ENCODE results near the gene LMNTD2. TPM values are rescaled to one million over a fixed set of nuclear protein-coding genes. Genes with fewer than 3 reads are reported as not detected.

The LMNTD2 gene
- total and polyA plus RNA-seq, 2 of the 13 experiments (the other 11 are each of a cell fraction or from before 2014, with no cell fraction given), result 1.1 to 3.1 TPM

DNA sequence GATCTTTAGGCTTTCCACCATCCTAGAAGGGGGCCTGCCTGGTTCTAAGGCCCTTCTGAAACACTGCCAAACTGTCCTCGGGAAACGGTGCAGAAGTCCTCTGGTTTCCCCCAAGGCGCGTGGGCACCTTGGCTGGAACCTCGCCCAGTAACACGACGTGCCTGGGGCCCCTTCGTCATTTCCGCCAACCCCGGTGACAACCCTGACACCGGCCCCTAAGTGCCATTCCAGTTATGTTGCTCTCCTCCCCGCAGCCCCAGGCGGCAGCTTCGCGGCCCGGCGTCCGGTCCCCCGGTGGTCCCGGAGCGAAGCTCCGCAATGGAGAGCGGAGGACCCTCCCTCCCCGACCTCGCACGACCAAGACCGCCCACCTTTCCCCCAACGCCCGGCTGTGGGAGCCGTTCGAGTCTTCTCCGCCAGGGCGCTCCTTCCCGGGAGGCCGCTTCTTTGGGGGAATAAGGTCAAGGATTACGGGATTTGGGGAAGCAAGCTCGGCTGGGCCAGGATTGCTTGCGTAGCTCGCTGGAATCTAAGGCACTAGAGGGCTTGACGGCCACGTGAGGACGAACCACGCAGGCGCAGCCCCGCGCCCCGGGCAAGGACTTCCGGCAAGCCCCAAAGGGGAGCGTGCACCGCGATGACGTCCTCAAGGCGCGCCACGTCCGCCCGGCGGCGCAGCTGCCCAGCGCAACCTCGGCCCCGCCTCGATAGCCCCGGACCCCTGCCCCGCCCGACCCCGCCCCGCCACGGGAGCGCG lies 54.1 kb downstream of the LMNTD2 start (continued):
- TF ChIP-seq ZNF280D (CRISPR knock-in tag; IDR thresholded peaks at IDR 0.05), result no peak
- peak; percentile 87; the same call in 1 of the 2 replicates for TF ChIP-seq ZFP82 (CRISPR knock-in tag; IDR thresholded peaks at IDR 0.05; ENCODE audit: borderline replicate concordance)
- TF ChIP-seq KDM2A (CRISPR knock-in tag; IDR thresholded peaks at IDR 0.05; ENCODE audit: borderline replicate concordance, low read depth), result peak; percentile 59; the same call in 1 of the 2 replicates
- peak; percentile 91 for TF ChIP-seq SRF (IDR thresholded peaks at IDR 0.05; ENCODE audit: low read depth, low read length)
- TF ChIP-seq EED (CRISPR knock-in tag; IDR thresholded peaks at IDR 0.05), result peak; percentile 79
- TF ChIP-seq PAWR (CRISPR knock-in tag; IDR thresholded peaks at IDR 0.05; ENCODE audit: borderline replicate concordance), result no peak
- no peak for TF ChIP-seq ZNF703 (CRISPR knock-in tag; IDR thresholded peaks at IDR 0.05; ENCODE audit: borderline replicate concordance)
- TF ChIP-seq DR1 (CRISPR knock-in tag; IDR thresholded peaks at IDR 0.05), result peak; percentile 83
- 0 out of 2 replicates have a peak, but pooled peaks have one; percentile 22 for TF ChIP-seq HOXD1 (CRISPR knock-in tag; IDR thresholded peaks at IDR 0.05)
- TF ChIP-seq TFE3 (CRISPR knock-in tag; IDR thresholded peaks at IDR 0.05), result peak; percentile 30
- TF ChIP-seq, protein P1, sequence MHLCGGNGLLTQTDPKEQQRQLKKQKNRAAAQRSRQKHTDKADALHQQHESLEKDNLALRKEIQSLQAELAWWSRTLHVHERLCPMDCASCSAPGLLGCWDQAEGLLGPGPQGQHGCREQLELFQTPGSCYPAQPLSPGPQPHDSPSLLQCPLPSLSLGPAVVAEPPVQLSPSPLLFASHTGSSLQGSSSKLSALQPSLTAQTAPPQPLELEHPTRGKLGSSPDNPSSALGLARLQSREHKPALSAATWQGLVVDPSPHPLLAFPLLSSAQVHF (CRISPR knock-in tag; IDR thresholded peaks at IDR 0.05), result no peak
- TF ChIP-seq SRSF4 (IDR thresholded peaks at IDR 0.05; ENCODE audit: low read depth, low read length, poor library complexity, severe bottlenecking), result no peak
- no peak for TF ChIP-seq XBP1 (CRISPR knock-in tag; IDR thresholded peaks at IDR 0.05)
- peak; percentile 34; the same call in 1 of the 2 replicates for TF ChIP-seq ZNF629 (CRISPR knock-in tag; conservative IDR thresholded peaks at IDR 0.05)
- TF ChIP-seq SALL2 (CRISPR knock-in tag; IDR thresholded peaks at IDR 0.05), result 0 out of 2 replicates have a peak, but pooled peaks have one; percentile 9
- no peak; the same call in 1 of the 2 replicates for TF ChIP-seq SP5 (CRISPR knock-in tag; IDR thresholded peaks at IDR 0.05; ENCODE audit: borderline replicate concordance, low read depth)
- TF ChIP-seq JARID2 (CRISPR knock-in tag; IDR thresholded peaks at IDR 0.05; ENCODE audit: insufficient replicate concordance), result no peak
- TF ChIP-seq, protein P2, sequence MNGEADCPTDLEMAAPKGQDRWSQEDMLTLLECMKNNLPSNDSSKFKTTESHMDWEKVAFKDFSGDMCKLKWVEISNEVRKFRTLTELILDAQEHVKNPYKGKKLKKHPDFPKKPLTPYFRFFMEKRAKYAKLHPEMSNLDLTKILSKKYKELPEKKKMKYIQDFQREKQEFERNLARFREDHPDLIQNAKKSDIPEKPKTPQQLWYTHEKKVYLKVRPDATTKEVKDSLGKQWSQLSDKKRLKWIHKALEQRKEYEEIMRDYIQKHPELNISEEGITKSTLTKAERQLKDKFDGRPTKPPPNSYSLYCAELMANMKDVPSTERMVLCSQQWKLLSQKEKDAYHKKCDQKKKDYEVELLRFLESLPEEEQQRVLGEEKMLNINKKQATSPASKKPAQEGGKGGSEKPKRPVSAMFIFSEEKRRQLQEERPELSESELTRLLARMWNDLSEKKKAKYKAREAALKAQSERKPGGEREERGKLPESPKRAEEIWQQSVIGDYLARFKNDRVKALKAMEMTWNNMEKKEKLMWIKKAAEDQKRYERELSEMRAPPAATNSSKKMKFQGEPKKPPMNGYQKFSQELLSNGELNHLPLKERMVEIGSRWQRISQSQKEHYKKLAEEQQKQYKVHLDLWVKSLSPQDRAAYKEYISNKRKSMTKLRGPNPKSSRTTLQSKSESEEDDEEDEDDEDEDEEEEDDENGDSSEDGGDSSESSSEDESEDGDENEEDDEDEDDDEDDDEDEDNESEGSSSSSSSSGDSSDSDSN (CRISPR knock-in tag; IDR thresholded peaks at IDR 0.05), result peak; percentile 72
- 0 out of 2 replicates have a peak, but pooled peaks have one; percentile 19 for TF ChIP-seq DPF2 (CRISPR knock-in tag; IDR thresholded peaks at IDR 0.05; ENCODE audit: borderline replicate concordance, low read depth)
- 0 out of 2 replicates have a peak, but pooled peaks have one; percentile 69 for TF ChIP-seq ZBTB20 (CRISPR knock-in tag; IDR thresholded peaks at IDR 0.05; ENCODE audit: borderline replicate concordance, low read depth)
- TF ChIP-seq PHF8 (CRISPR knock-in tag; IDR thresholded peaks at IDR 0.05), result peak; percentile 91

Data from HepG2 (cell line).